GM23338 (cell line): ENCODE data around the gene TMPRSS6. TPM values are rescaled to one million over a fixed set of nuclear protein-coding genes. Genes with fewer than 3 reads are reported as not detected.

Experiments
- ATAC-seq: fragments of 200-7000 bp; cut with Tn5 transposase; 3 replicates; pipeline ENCODE4 v1.9.1; 2020
- DNase-seq: peaks from one replicate; pipeline ENCODE4 v3.0.0-alpha.2; 2015; ENCODE audit warnings: low spot score
- H2AFZ ChIP-seq: fragments of 200-600 bp; sonication (generic); 2 replicates; pipeline ENCODE4 v1.8.0; 2016; ENCODE audit warnings: antibody characterized with exemption, mild to moderate bottlenecking, moderate library complexity
- H3F3A ChIP-seq: fragments of 200-600 bp; sonication (generic); replicated peaks from 2 replicates; pipeline ENCODE4 v1.8.0; 2017; ENCODE audit warnings: antibody characterized with exemption, mixed run types, low read depth
- H3K27ac ChIP-seq: fragments of 200-600 bp; sonication (generic); 2 replicates; pipeline ENCODE4 v1.6.1; 2016; ENCODE audit warnings: low read depth
- H3K27me3 ChIP-seq: fragments of 200-600 bp; sonication (generic); 2 replicates; pipeline ENCODE4 v1.8.0; 2016; ENCODE audit warnings: mild to moderate bottlenecking, mixed run types, moderate library complexity; ENCODE audit not compliant: insufficient read depth
- H3K36me3 ChIP-seq: fragments of 200-600 bp; sonication (generic); 2 replicates; pipeline ENCODE4 v1.8.0; 2016; ENCODE audit warnings: mild to moderate bottlenecking; ENCODE audit not compliant: insufficient read depth
- H3K4me1 ChIP-seq: fragments of 200-600 bp; sonication (generic); 2 replicates; pipeline ENCODE4 v1.8.0; 2016; ENCODE audit warnings: mild to moderate bottlenecking, moderate library complexity; ENCODE audit not compliant: insufficient read depth
- H3K4me2 ChIP-seq: fragments of 200-600 bp; sonication (generic); 2 replicates; pipeline ENCODE4 v1.7.1; 2017; ENCODE audit warnings: mixed run types
- H3K4me3 ChIP-seq: fragments of 200-600 bp; sonication (generic); 2 replicates; pipeline ENCODE4 v1.6.1; 2016; ENCODE audit warnings: mixed run types
- H3K79me2 ChIP-seq: fragments of 200-600 bp; sonication (generic); replicated peaks from 2 replicates; pipeline ENCODE4 v1.8.0; 2017; ENCODE audit warnings: mild to moderate bottlenecking; ENCODE audit not compliant: insufficient read depth
- H3K9me2 ChIP-seq: fragments of 200-600 bp; sonication (generic); 2 replicates; pipeline ENCODE4 v1.8.0; 2017; ENCODE audit not compliant: insufficient read depth
- H4K20me1 ChIP-seq: fragments of 200-600 bp; sonication (generic); replicated peaks from 2 replicates; pipeline ENCODE4 v1.8.0; 2017; ENCODE audit warnings: mild to moderate bottlenecking; ENCODE audit not compliant: insufficient read depth
- H3K27ac Mint-ChIP-seq: 2 replicates; pipeline ENCODE4 v1.8.0; 2020; ENCODE audit warnings: inconsistent platforms, mild to moderate bottlenecking, moderate library complexity, mixed read lengths
- H3K27me3 Mint-ChIP-seq: 3 replicates; pipeline ENCODE4 v1.8.0; 2022; ENCODE audit warnings: low read depth, mild to moderate bottlenecking, moderate library complexity, mixed read lengths, inconsistent platforms; ENCODE audit not compliant: insufficient read depth, poor library complexity
- H3K36me3 Mint-ChIP-seq: 3 replicates; pipeline ENCODE4 v1.8.0; 2021; ENCODE audit warnings: low read depth, mild to moderate bottlenecking, inconsistent platforms, moderate library complexity, mixed read lengths
- H3K4me1 Mint-ChIP-seq: 3 replicates; pipeline ENCODE4 v1.8.0; 2020; ENCODE audit warnings: mild to moderate bottlenecking, inconsistent platforms, mixed read lengths
- H3K4me3 Mint-ChIP-seq: 3 replicates; pipeline ENCODE4 v1.8.0; 2021; ENCODE audit warnings: moderate library complexity, mild to moderate bottlenecking, inconsistent platforms, mixed read lengths
- H3K9me3 Mint-ChIP-seq: 3 replicates; pipeline ENCODE4 v1.8.0; 2020; ENCODE audit warnings: moderate library complexity, mild to moderate bottlenecking, inconsistent platforms, mixed read lengths
- EZH2 ChIP-seq: fragments of 200-600 bp; sonication (generic); IDR thresholded peaks from one replicate; pipeline ENCODE4 v1.8.0; 2017; ENCODE audit warnings: antibody characterized with exemption, mild to moderate bottlenecking, low read depth; ENCODE audit not compliant: unreplicated experiment
- EZH2phosphoT487 ChIP-seq: fragments of 200-600 bp; sonication (generic); IDR thresholded peaks from one replicate; pipeline ENCODE4 v1.8.1; 2018; ENCODE audit warnings: antibody characterized with exemption; ENCODE audit not compliant: unreplicated experiment
- JUNB ChIP-seq: IDR thresholded peaks from one replicate; pipeline ENCODE4 v1.6.1; 2016; ENCODE audit warnings: antibody characterized with exemption; ENCODE audit not compliant: unreplicated experiment
- NANOG ChIP-seq: IDR thresholded peaks from 2 replicates; pipeline ENCODE4 v1.6.1; 2016; ENCODE audit warnings: antibody characterized with exemption, borderline replicate concordance
- POLR2AphosphoS5 ChIP-seq: IDR thresholded peaks from 2 replicates; pipeline ENCODE4 v1.6.1; 2016; ENCODE audit warnings: antibody characterized with exemption, low read depth
- STAT1 ChIP-seq: IDR thresholded peaks from one replicate; pipeline ENCODE4 v1.6.1; 2016; ENCODE audit warnings: antibody characterized with exemption; ENCODE audit not compliant: unreplicated experiment
- ZNF331 ChIP-seq: fragments of 250-450 bp; sonication (Bioruptor Pico); IDR thresholded peaks from 2 replicates; pipeline ENCODE4 v1.5.0; 2020; ENCODE audit warnings: low read depth, mild to moderate bottlenecking, moderate library complexity
- polyA plus RNA-seq: library from polyadenylated mRNA; unstranded; fragments of >200 nt; fragmentation: Nextera tagmentation; extraction: Ambion mirVana; gene quantifications from 2 replicates; pipeline ENCODE4 v1.2.1, GENCODE V29; 2016
- total RNA-seq: library from RNA; depleted of rRNA; stranded (reverse); fragments of >200 nt; shearing (Covaris generic); gene quantifications from 2 replicates; pipeline ENCODE4 v1.2.3, GENCODE V29; 2014
- TF ChIP-seq, protein P1 (sequence below): IDR thresholded peaks from one replicate; pipeline ENCODE4 v1.6.1; 2018; ENCODE audit warnings: antibody characterized with exemption; ENCODE audit not compliant: unreplicated experiment
- TF ChIP-seq, protein P2 (sequence below): fragments of 250-450 bp; sonication (Bioruptor Pico); IDR thresholded peaks from 2 replicates; pipeline ENCODE4 v1.5.0; 2020; ENCODE audit warnings: mild to moderate bottlenecking, moderate library complexity

TMPRSS6 gene
- total and polyA plus RNA-seq, 2 experiments from 2014 or later = 0.13 TPM; not detected in 1

GRCh38 chr22:37060801-37061610, 48.5 kb downstream of the TMPRSS6 start:
- Histone ChIP-seq H3K4me1 (peaks cover 17% of the 10 kb centered on the region; the same call in 1 of the 2 replicates), H3K9me2 (no peaks in the 10 kb centered on the region), H3K27me3 (no peaks in the 10 kb centered on the region), H3K79me2 (no peaks in the 10 kb centered on the region), H4K20me1 (0 out of 2 replicates have a peak, but pooled peaks cover 4% of the 10 kb centered on the region), H3F3A (no peaks in the 10 kb centered on the region), H3K36me3 (no peaks in the 10 kb centered on the region; the same call in 1 of the 2 replicates), H3K4me2 (no peak overlapping the region), H3K4me3 (no peak overlapping the region), H2AFZ (no peak overlapping the region), H3K27ac (no peak overlapping the region)
- H3K4me3 Mint-ChIP-seq = no peak overlapping the region
- peaks cover 31% of the 10 kb centered on the region for H3K4me1 Mint-ChIP-seq
- no peaks in the 10 kb centered on the region for H3K9me3 Mint-ChIP-seq
- no peak overlapping the region; the same call in 1 of the 2 replicates for H3K27ac Mint-ChIP-seq
- H3K27me3 Mint-ChIP-seq = peaks cover 5% of the 10 kb centered on the region
- ATAC-seq = no peak
- peaks cover 11% of the 10 kb centered on the region for H3K36me3 Mint-ChIP-seq
- TF ChIP-seq POLR2AphosphoS5 (no peak), EZH2phosphoT487 (no peak), EZH2 (no peak)
- no peak for DNase-seq

DNA sequence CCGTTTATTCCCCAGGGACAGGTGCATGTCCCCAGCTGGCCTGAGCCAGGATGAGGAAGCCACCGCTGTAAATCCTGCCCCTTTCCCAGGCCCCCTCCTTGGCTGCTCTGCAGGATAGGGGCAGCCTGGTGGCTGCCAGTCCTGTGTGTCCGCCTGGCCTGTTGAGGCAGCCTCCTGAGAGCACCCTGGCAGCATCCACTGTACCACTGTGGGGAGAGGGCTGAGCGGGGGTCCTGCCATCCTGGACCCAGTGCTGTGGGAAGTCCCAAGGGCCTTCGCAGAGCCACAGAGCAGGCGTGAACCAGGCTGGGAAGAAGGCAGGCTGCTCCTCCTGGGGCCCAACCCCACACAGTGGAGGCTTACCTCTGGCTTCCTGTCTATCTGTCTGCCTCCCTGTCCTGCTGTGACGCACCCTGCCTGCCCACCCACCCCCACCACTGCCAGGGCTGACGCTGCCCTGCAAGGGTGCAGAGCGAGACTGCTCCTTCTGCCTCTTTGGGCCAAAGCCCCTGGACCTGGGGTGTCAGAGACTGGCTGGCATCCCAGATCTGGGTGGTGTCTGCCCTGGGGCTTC, 49.5 kb downstream of the TMPRSS6 start:
- H3K27me3 Mint-ChIP-seq = peaks cover 8% of the 10 kb centered on the region
- ATAC-seq = no peak
- no peaks in the 10 kb centered on the region; the same call in 1 of the 2 replicates for H3K36me3 ChIP-seq
- TF ChIP-seq EZH2 = no peak
- TF ChIP-seq POLR2AphosphoS5 = no peak
- no peak for TF ChIP-seq JUNB
- TF ChIP-seq NANOG = no peak
- TF ChIP-seq, protein P1, sequence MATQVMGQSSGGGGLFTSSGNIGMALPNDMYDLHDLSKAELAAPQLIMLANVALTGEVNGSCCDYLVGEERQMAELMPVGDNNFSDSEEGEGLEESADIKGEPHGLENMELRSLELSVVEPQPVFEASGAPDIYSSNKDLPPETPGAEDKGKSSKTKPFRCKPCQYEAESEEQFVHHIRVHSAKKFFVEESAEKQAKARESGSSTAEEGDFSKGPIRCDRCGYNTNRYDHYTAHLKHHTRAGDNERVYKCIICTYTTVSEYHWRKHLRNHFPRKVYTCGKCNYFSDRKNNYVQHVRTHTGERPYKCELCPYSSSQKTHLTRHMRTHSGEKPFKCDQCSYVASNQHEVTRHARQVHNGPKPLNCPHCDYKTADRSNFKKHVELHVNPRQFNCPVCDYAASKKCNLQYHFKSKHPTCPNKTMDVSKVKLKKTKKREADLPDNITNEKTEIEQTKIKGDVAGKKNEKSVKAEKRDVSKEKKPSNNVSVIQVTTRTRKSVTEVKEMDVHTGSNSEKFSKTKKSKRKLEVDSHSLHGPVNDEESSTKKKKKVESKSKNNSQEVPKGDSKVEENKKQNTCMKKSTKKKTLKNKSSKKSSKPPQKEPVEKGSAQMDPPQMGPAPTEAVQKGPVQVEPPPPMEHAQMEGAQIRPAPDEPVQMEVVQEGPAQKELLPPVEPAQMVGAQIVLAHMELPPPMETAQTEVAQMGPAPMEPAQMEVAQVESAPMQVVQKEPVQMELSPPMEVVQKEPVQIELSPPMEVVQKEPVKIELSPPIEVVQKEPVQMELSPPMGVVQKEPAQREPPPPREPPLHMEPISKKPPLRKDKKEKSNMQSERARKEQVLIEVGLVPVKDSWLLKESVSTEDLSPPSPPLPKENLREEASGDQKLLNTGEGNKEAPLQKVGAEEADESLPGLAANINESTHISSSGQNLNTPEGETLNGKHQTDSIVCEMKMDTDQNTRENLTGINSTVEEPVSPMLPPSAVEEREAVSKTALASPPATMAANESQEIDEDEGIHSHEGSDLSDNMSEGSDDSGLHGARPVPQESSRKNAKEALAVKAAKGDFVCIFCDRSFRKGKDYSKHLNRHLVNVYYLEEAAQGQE = no peak
- no peak for TF ChIP-seq ZNF331 (CRISPR knock-in tag)
- no peak for TF ChIP-seq STAT1
- TF ChIP-seq, protein P2, sequence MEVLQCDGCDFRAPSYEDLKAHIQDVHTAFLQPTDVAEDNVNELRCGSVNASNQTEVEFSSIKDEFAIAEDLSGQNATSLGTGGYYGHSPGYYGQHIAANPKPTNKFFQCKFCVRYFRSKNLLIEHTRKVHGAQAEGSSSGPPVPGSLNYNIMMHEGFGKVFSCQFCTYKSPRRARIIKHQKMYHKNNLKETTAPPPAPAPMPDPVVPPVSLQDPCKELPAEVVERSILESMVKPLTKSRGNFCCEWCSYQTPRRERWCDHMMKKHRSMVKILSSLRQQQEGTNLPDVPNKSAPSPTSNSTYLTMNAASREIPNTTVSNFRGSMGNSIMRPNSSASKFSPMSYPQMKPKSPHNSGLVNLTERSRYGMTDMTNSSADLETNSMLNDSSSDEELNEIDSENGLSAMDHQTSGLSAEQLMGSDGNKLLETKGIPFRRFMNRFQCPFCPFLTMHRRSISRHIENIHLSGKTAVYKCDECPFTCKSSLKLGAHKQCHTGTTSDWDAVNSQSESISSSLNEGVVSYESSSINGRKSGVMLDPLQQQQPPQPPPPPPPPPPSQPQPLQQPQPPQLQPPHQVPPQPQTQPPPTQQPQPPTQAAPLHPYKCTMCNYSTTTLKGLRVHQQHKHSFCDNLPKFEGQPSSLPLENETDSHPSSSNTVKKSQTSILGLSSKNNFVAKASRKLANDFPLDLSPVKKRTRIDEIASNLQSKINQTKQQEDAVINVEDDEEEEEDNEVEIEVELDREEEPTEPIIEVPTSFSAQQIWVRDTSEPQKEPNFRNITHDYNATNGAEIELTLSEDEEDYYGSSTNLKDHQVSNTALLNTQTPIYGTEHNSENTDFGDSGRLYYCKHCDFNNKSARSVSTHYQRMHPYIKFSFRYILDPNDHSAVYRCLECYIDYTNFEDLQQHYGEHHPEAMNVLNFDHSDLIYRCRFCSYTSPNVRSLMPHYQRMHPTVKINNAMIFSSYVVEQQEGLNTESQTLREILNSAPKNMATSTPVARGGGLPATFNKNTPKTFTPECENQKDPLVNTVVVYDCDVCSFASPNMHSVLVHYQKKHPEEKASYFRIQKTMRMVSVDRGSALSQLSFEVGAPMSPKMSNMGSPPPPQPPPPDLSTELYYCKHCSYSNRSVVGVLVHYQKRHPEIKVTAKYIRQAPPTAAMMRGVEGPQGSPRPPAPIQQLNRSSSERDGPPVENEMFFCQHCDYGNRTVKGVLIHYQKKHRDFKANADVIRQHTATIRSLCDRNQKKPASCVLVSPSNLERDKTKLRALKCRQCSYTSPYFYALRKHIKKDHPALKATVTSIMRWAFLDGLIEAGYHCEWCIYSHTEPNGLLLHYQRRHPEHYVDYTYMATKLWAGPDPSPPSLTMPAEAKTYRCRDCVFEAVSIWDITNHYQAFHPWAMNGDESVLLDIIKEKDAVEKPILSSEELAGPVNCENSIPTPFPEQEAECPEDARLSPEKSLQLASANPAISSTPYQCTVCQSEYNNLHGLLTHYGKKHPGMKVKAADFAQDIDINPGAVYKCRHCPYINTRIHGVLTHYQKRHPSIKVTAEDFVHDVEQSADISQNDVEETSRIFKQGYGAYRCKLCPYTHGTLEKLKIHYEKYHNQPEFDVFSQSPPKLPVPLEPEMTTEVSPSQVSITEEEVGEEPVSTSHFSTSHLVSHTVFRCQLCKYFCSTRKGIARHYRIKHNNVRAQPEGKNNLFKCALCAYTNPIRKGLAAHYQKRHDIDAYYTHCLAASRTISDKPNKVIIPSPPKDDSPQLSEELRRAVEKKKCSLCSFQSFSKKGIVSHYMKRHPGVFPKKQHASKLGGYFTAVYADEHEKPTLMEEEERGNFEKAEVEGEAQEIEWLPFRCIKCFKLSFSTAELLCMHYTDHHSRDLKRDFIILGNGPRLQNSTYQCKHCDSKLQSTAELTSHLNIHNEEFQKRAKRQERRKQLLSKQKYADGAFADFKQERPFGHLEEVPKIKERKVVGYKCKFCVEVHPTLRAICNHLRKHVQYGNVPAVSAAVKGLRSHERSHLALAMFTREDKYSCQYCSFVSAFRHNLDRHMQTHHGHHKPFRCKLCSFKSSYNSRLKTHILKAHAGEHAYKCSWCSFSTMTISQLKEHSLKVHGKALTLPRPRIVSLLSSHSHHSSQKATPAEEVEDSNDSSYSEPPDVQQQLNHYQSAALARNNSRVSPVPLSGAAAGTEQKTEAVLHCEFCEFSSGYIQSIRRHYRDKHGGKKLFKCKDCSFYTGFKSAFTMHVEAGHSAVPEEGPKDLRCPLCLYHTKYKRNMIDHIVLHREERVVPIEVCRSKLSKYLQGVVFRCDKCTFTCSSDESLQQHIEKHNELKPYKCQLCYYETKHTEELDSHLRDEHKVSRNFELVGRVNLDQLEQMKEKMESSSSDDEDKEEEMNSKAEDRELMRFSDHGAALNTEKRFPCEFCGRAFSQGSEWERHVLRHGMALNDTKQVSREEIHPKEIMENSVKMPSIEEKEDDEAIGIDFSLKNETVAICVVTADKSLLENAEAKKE (CRISPR knock-in tag) = no peak

More for the DNA sequence above, 49.5 kb downstream of the TMPRSS6 start:
- Histone ChIP-seq H3K4me1 (peaks cover 17% of the 10 kb centered on the region; the same call in 1 of the 2 replicates), H3K27me3 (no peaks in the 10 kb centered on the region), H4K20me1 (0 out of 2 replicates have a peak, but pooled peaks cover 4% of the 10 kb centered on the region), H2AFZ (no peak overlapping the region), H3K4me3 (no peak overlapping the region), H3K9me2 (no peaks in the 10 kb centered on the region), H3K27ac (no peak overlapping the region), H3F3A (no peaks in the 10 kb centered on the region), H3K4me2 (no peak overlapping the region), H3K79me2 (no peaks in the 10 kb centered on the region)
- H3K9me3 Mint-ChIP-seq = no peaks in the 10 kb centered on the region
- no peak for DNase-seq
- no peak overlapping the region for H3K4me3 Mint-ChIP-seq
- peaks cover 31% of the 10 kb centered on the region for H3K4me1 Mint-ChIP-seq
- peaks cover 14% of the 10 kb centered on the region for H3K36me3 Mint-ChIP-seq
- no peak overlapping the region for H3K27ac Mint-ChIP-seq
